HepG2 (cell line): ENCODE results near the gene RASA4. TPM values are rescaled to one million over a fixed set of nuclear protein-coding genes. Genes with fewer than 3 reads are reported as not detected.
"Not testable (repeated sequence)": the region's sequence is repeated elsewhere in the genome, so short reads cannot be mapped to it uniquely, and the experiment has no call there.

Experiments used
- ATAC-seq: fragments of 200-7000 bp; cut with Tn5 transposase; 3 replicates; pipeline ENCODE4 v1.9.1; 2020; ENCODE audit warnings: mild to moderate bottlenecking, moderate library complexity
- BruUV-seq: library from RNA; stranded (reverse); fragments of 400-500 nt; replicated peaks from 2 replicates; lab custom pipeline; 2021; lab: Mats Ljungman, UMichigan
- CTCF ChIA-PET: fragments of 300-600 bp; formaldehyde crosslinking; extraction: SDS; loops from one replicate; lab custom pipeline; 2021; ENCODE audit warnings: low total read pairs, inconsistent platforms, low intra/inter-chr PET ratio; lab: Yijun Ruan, JAX
- POLR2A ChIA-PET: fragments of 350-600 bp; sonication (Branson Sonifier 250); formaldehyde crosslinking; loops from one replicate; lab custom pipeline; 2020; ENCODE audit warnings: antibody characterized with exemption, inconsistent platforms; lab: Yijun Ruan, JAX
- DNase-seq: peaks from one replicate; pipeline ENCODE4 v3.0.0-alpha.2; 2015; ENCODE audit warnings: low spot score
- FAIRE-seq: peaks from 3 replicates; lab custom pipeline; 2011; peaks lifted over from hg19 to GRCh38; lab: Jason Lieb, UNC
- H2AFZ ChIP-seq: one replicate; pipeline ENCODE4 v1.6.1; 2011; ENCODE audit warnings: low read length, inconsistent platforms
- H3K27ac ChIP-seq: fragments of 300-600 bp; 3 replicates; pipeline ENCODE4 v1.8.0; 2011; ENCODE audit warnings: mixed run types, mild to moderate bottlenecking, mixed read lengths, low read length, inconsistent platforms; ENCODE audit not compliant: insufficient read depth; ENCODE audit errors: extremely low read length
- H3K27me3 ChIP-seq, 2 experiments: fragments of 200-600 bp in 1 of 2; 2 replicates in 1 of 2; 3 replicates in 1 of 2; pipeline versions ENCODE4 v1.6.0 to v1.8.0; 2011; ENCODE audit warnings: low read length in 2 of 2, mild to moderate bottlenecking in 2 of 2, moderate library complexity in 2 of 2, inconsistent platforms in 1 of 2; ENCODE audit not compliant: insufficient read depth in 2 of 2, control insufficient read depth in 1 of 2
- H3K36me3 ChIP-seq, 2 experiments: fragments of 200-600 bp in 1 of 2; replicated peaks in 1 of 2; 2 replicates in 1 of 2; 3 replicates in 1 of 2; pipeline versions ENCODE4 v1.5.1 to v1.8.0; 2011; ENCODE audit warnings: low read length in 2 of 2, inconsistent platforms in 1 of 2; ENCODE audit not compliant: insufficient read depth in 2 of 2, control insufficient read depth in 1 of 2
- H3K4me1 ChIP-seq: 2 replicates; pipeline ENCODE4 v1.5.1; 2012; ENCODE audit warnings: low read length, inconsistent platforms; ENCODE audit not compliant: insufficient read depth
- H3K4me2 ChIP-seq: 2 replicates; pipeline ENCODE4 v1.6.0; 2011; ENCODE audit warnings: low read depth, low read length, inconsistent platforms
- H3K4me3 ChIP-seq, 3 experiments: fragments of 200-600 bp in 1 of 3; sonication (generic), shearing (Covaris generic) in 1 of 3; replicated peaks in 1 of 3; 2 replicates each; pipeline ENCODE4 v1.5.1; 2011 to 2016; ENCODE audit warnings: low read length in 3 of 3, inconsistent platforms in 2 of 3, low read depth in 2 of 3, mild to moderate bottlenecking in 2 of 3, control low read depth in 1 of 3, mixed read lengths in 1 of 3; ENCODE audit not compliant: insufficient read depth in 1 of 3
- H3K79me2 ChIP-seq: one replicate; pipeline ENCODE4 v1.6.1; 2011; ENCODE audit warnings: low read length, inconsistent platforms; ENCODE audit not compliant: insufficient read depth
- H3K9ac ChIP-seq: 2 replicates; pipeline ENCODE4 v1.6.0; 2011; ENCODE audit warnings: mild to moderate bottlenecking, low read depth, low read length, inconsistent platforms; ENCODE audit not compliant: insufficient read depth
- H3K9me3 ChIP-seq: 2 replicates; pipeline ENCODE4 v1.5.1; 2012; ENCODE audit warnings: mild to moderate bottlenecking, low read length
- H4K20me1 ChIP-seq: 2 replicates; pipeline ENCODE4 v1.6.0; 2011; ENCODE audit warnings: inconsistent platforms, mild to moderate bottlenecking, low read length, moderate library complexity; ENCODE audit not compliant: insufficient read depth
- WGBS: methylation state at CpG from one replicate; pipeline ENCODE4 v1.1.6; 2017; ENCODE audit warnings: low lambda C conversion rate; 5-methylcytosine and 5-hydroxymethylcytosine counted together
- in situ Hi-C: cut with HindIII; loops from 2 replicates; pipeline ENCODE4 v1.10.0; 2017; ENCODE audit warnings: low pct_unique_long_range_greater_than_20kb; ENCODE audit not compliant: extremely low pct_ligation_motif_present
- intact Hi-C: fragments of 100-400 bp; cut with micrococcal nuclease; formaldehyde crosslinking; loops from one replicate; pipeline ENCODE4 v1.10.0; 2022; ENCODE audit not compliant: unreplicated experiment
- polyA plus RNA-seq, 8 experiments: library from polyadenylated mRNA; depleted of rRNA in 3 of 8; stranded (reverse) in 7 of 8; unstranded in 1 of 8; fragments of >200 nt; fragmentation: Illumina TruSeq in 4 of 8; extraction: Trizol in 4 of 8; gene quantifications; 2 replicates each; pipeline versions ENCODE4 v1.2.1 to v1.2.3, GENCODE V29; 2011 to 2016; ENCODE audit warnings: low read depth in 4 of 8, missing spikeins in 1 of 8, mixed read lengths in 1 of 8; ENCODE audit not compliant: insufficient read depth in 1 of 8
- total RNA-seq, 5 experiments: library from RNA; depleted of rRNA; stranded (reverse); fragments of >200 nt; fragmentation: Illumina TruSeq; extraction: Trizol; gene quantifications; 2 replicates each; pipeline ENCODE4 v1.2.3, GENCODE V29; 2016; ENCODE audit warnings: low read depth in 1 of 5

The RASA4 gene
- total and polyA plus RNA-seq, 2 of the 13 experiments (the other 11 are each of a cell fraction or from before 2014, with no cell fraction given): 1.1 to 1.6 TPM

DNA sequence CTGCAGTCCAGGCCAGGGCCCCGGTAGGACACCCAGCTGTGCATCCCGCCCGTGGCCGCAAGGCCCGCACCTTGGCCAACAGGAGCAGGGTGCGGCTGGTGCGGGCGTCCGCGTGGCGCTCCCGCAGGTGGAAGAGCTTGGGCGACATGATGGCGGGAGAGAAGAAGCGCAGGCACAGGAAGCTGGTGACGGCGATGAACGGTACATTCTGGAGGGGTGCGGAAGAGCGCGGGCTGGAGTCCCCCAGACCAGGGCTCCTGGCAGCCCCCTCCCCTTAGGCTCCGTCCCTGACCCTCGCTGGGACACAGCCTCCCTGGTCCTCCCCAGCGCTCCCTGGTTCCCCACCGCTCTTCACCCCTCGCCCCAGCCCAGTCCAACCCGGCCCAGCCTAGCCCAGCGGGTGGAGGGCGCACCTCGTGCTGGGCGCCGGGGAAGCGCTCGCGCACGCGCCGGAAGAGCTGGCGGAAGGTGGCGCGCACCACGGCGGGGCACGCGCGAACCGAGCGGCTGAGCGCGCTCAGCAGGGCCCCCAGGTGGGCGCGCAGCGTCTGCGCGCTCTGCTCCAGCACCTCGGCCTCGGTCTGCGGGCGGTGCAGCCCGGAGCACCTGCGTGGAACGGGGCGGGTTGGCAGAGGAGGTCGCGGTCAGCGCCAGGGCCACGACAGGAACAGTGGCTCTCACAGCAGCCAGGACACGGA lies 22.8 kb downstream of the RASA4 start:
- H3K4me3 ChIP-seq, CTCF ChIA-PET, H3K4me1 ChIP-seq, H3K79me2 ChIP-seq, intact Hi-C loops, BruUV-seq, H3K9ac ChIP-seq, H3K27me3 ChIP-seq, DNase-seq, H3K9me3 ChIP-seq, H3K27ac ChIP-seq, H4K20me1 ChIP-seq, H3K4me2 ChIP-seq, POLR2A ChIA-PET, in situ Hi-C loops, FAIRE-seq, H2AFZ ChIP-seq, H3K36me3 ChIP-seq: not testable (repeated sequence)
- peak; percentile 2 for ATAC-seq
- WGBS: no CpG with 5 or more reads among the region's 68 CpGs

- H3K4me2 ChIP-seq, H3K27me3 ChIP-seq, H4K20me1 ChIP-seq, H3K9me3 ChIP-seq, H3K4me1 ChIP-seq, H3K79me2 ChIP-seq, H3K4me3 ChIP-seq, FAIRE-seq, in situ Hi-C loops, H3K9ac ChIP-seq, BruUV-seq, DNase-seq, H3K36me3 ChIP-seq, POLR2A ChIA-PET, CTCF ChIA-PET, intact Hi-C loops, H2AFZ ChIP-seq, H3K27ac ChIP-seq: not testable (repeated sequence)
- ATAC-seq: peak; percentile 72
- 24% methylated on average over 10 of the region's 26 CpGs for WGBS
Observed at GRCh38 chr7:102592477-102593019, 24.0 kb downstream of the RASA4 start.

DNA sequence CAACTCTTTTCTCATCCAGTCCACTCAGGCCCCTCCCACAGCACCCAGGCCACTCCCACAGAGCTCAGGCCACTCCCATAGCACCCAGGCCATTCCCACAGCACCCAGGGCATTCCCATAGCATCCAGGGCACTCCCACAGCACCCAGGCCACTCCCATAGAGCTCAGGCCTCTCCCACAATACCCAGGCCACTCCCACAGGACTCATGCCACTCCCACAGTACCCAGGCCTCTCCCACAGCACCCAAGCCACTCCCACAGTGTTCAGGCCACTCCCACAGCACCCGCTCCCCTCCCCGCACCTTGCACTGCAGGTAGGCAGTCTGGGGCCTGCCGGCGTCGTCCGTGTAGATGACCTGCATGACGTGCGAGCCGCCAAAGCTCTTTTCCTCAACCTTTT lies 26.7 kb downstream of the RASA4 start:
- H3K79me2 ChIP-seq, H3K9me3 ChIP-seq, H3K36me3 ChIP-seq, DNase-seq, POLR2A ChIA-PET, H3K4me1 ChIP-seq, H3K9ac ChIP-seq, H3K27ac ChIP-seq, H4K20me1 ChIP-seq, H3K27me3 ChIP-seq, H3K4me3 ChIP-seq, in situ Hi-C loops, H2AFZ ChIP-seq, CTCF ChIA-PET, intact Hi-C loops, H3K4me2 ChIP-seq, BruUV-seq: not testable (repeated sequence)
- no CpG with 5 or more reads among the region's 9 CpGs for WGBS
- FAIRE-seq: peak; percentile 71
- ATAC-seq: peak; percentile 89

DNA sequence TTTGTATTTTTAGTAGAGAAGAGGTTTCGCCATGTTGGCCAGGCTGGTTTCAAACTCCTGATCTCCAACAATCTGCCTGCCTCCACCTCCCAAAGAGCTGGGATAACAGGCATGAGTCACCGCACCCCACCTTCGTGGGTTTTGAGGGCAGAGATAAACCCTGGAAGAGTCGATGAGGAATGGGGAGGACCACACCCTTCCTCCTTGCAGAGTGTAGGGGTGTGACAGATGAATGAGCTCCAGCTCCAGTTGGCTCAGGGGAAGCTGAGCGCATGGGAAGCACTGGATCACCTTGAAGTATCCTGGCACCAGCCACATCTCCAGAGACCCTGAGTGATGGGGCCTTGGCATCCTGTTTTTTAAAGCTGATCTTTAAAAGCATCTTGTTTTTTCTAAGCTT lies 33.1 kb downstream of the RASA4 start:
- H3K36me3 ChIP-seq, H3K27ac ChIP-seq, H3K4me3 ChIP-seq, H3K9ac ChIP-seq, H3K27me3 ChIP-seq, intact Hi-C loops, in situ Hi-C loops, POLR2A ChIA-PET, CTCF ChIA-PET, H3K4me2 ChIP-seq, H2AFZ ChIP-seq, H3K79me2 ChIP-seq, H3K4me1 ChIP-seq, BruUV-seq, H3K9me3 ChIP-seq, H4K20me1 ChIP-seq, DNase-seq, ATAC-seq, FAIRE-seq: not testable (repeated sequence)
- WGBS: no CpG with 5 or more reads among the region's 5 CpGs
